GM21360 (cell line): ENCODE results near the gene RAVER2.

Experiments used
- ATAC-seq: cut with Tn5 transposase; IDR thresholded peaks from one replicate; pipeline ENCODE4 v1.9.1; 2021; ENCODE audit warnings: mild to moderate bottlenecking, moderate library complexity; ENCODE audit not compliant: unreplicated experiment

Gene RAVER2

GRCh38 chr1:64845831-64846425, 101.1 kb downstream of the RAVER2 start:
- ATAC-seq, result no peak

DNA sequence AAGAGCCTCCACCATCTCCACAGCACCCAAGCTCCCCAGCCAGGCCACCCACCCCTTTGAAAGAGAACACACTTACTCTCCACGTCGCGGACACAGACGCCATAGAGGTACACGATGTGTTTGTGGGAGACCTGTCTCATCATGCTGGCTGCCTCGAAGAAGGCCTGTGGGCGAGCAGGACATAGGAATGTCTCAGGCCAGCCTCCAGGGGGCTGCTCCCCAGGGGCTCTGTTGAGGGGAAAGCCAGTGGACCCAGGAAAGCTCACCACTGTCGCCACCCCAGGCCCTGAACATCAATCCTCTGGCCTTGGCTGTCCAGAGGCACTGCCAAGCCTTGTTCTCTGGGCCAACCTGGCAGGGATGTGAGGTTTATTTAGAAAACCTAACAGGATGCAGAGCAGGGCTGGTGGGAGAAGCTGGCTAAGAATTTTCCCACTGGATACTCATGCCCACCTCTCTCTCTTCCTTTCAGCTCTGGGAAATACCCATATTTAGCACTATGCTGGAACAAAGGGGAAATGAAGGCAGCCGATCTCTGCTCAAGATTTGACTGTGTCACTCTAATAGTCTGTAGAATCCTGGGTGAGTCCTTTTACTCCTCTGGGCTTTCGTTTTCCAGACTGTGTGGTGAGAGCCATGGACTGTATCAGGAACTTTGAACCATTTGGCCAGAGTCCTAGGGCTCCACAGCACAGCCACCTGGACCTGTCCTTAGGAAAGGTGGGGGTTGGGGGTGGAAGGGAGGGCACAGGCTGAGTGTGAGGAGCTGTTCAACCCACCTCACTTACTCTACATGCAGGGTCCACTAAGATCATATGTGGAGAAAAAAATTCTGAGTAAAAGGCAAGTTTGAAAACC, 101.9 kb downstream of the RAVER2 start:
- no peak for ATAC-seq

GRCh38 chr1:64847666-64848065, 102.8 kb downstream of the RAVER2 start:
- ATAC-seq, result no peak

- ATAC-seq, result no peak
Observed at GRCh38 chr1:64848136-64848535, 103.3 kb downstream of the RAVER2 start.

GRCh38 chr1:64848803-64849202, 103.9 kb downstream of the RAVER2 start:
- ATAC-seq, result no peak

GRCh38 chr1:64849942-64850341, 105.1 kb downstream of the RAVER2 start:
- ATAC-seq, result no peak

GRCh38 chr1:64850846-64851245, 106.0 kb downstream of the RAVER2 start:
- ATAC-seq, result no peak

DNA sequence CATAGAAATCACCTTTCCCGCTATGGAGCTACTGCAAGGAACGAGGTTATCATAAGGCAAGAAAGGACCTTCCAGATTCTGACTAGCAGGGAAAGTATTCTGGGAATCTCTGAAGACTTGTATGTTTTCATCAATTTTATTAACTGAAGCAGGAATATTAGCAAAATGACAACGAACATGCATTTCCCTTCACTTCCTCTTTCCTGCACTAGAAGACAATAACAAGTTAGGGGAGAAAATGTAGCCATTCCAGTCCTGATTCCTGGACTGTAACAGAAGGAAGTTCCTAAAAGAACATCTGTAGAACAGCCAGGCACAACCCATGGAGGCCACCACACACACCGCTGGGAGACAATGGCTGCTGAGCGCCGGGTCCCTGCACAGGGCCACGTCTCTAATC, 106.8 kb downstream of the RAVER2 start:
- ATAC-seq, result no peak

DNA sequence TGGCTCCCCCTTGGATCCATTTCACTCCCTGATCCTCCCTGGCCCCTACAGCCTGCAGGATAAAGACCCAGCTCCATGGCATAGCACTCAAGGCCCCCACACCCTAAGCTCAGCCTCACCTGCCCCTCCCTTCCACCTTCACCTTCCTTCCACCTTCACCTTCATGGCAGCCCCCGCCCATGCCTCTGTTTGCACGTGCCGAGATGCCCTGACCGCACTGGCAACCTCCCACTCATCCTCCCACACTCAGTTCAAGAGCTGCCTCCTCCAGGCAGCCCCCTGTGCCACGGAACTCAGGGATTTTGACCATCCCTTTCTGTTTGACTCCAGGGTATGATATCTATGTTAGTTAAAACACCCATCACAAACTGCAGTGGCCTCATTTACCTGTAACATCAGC, 109.8 kb downstream of the RAVER2 start:
- no peak for ATAC-seq

DNA sequence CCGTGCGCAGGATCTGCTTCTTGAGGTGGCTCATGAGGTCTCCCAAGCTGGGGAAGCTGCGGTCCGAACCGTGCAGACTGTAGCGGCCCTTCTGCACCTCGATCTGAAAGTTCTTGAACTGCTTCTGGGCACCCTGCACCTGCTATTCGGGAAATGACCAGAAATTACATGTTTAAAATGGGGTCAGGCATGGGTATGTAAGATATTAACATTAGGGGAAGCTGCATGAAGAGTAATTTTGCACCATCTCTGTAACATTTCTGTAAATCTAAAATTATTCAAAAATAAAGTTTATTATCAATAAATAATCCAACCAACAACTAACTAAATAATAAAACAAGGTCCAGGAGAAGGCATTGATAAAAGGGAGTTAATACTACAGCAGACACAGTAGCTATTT, 110.7 kb downstream of the RAVER2 start:
- ATAC-seq, result no peak

- no peak for ATAC-seq
Observed at GRCh38 chr1:64856553-64856952, 111.7 kb downstream of the RAVER2 start.

GRCh38 chr1:64857347-64857746, 112.5 kb downstream of the RAVER2 start:
- ATAC-seq, result no peak

DNA sequence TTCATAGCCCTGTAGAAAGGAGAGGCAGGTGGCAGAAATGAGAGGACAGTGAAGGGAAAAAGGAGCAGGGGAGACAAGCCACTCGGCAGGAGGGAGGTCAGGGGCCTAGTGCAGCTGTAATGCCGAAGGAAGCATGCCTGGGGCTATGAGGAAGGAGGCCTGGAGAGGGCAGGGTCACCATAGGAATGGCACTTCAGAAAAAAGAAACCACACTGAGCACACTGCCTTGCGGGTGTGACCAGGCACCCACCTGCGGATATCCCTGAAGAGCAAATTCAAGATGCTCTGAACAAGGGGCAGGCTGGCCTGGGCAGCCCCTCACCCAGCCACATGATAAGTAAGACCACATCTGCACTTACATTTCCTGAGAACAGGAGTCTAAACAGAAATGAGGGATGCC, 116.7 kb downstream of the RAVER2 start:
- no peak for ATAC-seq

- peak; percentile 99 for ATAC-seq
Observed at GRCh38 chr1:64864018-64864940, 119.4 kb downstream of the RAVER2 start.

- no peak for ATAC-seq
Observed at GRCh38 chr1:64865105-64865757, 120.4 kb downstream of the RAVER2 start.

- no peak for ATAC-seq
Observed at GRCh38 chr1:64866689-64867088, 121.8 kb downstream of the RAVER2 start.

DNA sequence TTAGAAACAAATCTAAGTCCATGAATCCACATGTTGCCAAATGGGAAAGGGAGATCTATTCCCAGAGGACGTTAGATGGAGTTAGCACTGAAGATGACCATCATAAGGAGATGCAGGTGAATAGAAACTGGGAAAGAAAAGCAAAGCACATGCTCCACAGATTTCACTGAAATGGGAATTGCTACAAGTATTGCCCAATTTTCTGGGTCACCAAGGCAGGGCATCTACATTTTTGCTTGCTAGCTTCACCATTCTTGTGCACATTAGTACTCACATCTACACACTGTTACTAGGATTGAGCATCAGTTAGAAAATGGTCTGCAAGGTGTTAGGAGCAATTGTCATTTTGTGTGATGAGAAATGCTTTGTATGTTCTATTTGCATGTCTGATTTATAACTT, 122.4 kb downstream of the RAVER2 start:
- no peak for ATAC-seq

DNA sequence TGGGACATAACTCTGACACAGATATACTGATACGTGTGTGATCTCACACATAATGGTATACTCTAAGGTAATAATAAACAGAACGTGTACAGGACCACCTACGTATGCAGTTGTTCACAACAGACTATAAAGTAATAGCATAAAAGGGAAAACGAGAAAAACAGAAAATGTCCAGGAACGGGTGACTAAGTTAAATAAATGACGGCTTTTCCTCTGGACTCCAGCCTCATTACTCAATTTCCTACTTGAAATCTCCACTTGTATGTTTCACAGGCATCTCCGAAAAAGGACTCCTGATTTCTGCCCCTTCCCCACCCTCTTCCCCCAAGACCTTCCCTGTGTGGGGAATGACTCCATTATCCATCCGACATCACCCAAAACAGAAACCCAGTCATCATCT, 126.4 kb downstream of the RAVER2 start:
- ATAC-seq, result no peak

GRCh38 chr1:64872067-64872466, 127.2 kb downstream of the RAVER2 start:
- ATAC-seq, result no peak

DNA sequence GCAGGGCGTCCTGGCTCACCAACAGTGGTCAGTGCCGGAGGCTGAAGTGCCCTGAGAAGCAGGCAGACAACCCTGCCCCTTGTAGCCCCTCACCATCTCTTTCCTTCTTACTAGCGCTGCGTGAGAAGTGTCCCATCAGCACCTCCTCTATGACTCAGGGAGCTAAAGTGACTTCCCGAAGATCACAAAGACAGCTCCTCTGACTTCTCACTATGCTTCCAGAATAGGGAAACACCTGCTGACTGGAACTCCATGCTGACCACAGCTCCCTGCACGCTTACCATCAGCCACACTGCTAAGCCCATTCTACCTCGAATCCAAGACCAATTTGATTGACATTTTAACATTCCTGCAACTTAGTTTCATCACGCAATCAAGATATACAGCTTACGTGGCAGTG, 128.7 kb downstream of the RAVER2 start:
- no peak for ATAC-seq

DNA sequence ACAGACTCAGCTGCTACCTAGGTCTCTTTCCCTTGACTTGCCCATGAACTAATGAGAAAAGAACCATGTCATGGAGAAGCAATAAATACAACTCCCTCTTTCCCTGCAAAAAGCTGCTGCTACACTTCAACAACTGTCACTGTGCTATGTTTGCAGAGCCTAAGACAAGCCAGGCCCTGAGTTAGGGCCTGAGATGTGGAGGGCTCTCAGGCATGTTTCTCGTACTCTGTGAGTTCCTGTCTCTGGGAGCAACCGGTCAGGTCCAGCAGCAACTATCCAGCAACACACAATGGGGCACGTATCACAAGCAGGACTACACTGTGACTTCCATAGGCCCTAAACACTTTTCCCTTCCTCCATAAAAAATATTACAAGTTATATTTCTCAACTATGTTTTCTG, 129.8 kb downstream of the RAVER2 start:
- ATAC-seq, result no peak
